Activated effector memory CD4-positive, alpha-beta T cell treated with Interleukin-2 at 50 U/mL for 16 hours (primary cell): ENCODE measurements around the gene RPS6KA2.

Experiments used
- DNase-seq: peaks from one replicate; pipeline ENCODE4 v3.0.0-alpha.2; 2020

Gene RPS6KA2

GRCh38 chr6:166438211-166438861, 188.7 kb downstream of the RPS6KA2 start:
- no peak for DNase-seq

GRCh38 chr6:166437661-166438060, 189.4 kb downstream of the RPS6KA2 start:
- DNase-seq: no peak

GRCh38 chr6:166436195-166437139, 190.6 kb downstream of the RPS6KA2 start:
- no peak for DNase-seq

GRCh38 chr6:166435574-166435973, 191.5 kb downstream of the RPS6KA2 start:
- peak; percentile 29 for DNase-seq

GRCh38 chr6:166434336-166434735, 192.7 kb downstream of the RPS6KA2 start:
- DNase-seq: no peak

GRCh38 chr6:166433096-166433495, 194.0 kb downstream of the RPS6KA2 start:
- DNase-seq: no peak

- no peak for DNase-seq
Observed at GRCh38 chr6:166430269-166430668, 196.8 kb downstream of the RPS6KA2 start.

GRCh38 chr6:166424431-166424830, 202.6 kb downstream of the RPS6KA2 start:
- DNase-seq: no peak

GRCh38 chr6:166423781-166424180, 203.3 kb downstream of the RPS6KA2 start:
- DNase-seq: no peak

- DNase-seq: no peak
Observed at GRCh38 chr6:166423051-166423745, 203.9 kb downstream of the RPS6KA2 start.

- no peak for DNase-seq
Observed at GRCh38 chr6:166422201-166422940, 204.7 kb downstream of the RPS6KA2 start.

- no peak for DNase-seq
Observed at GRCh38 chr6:166420351-166420750, 206.7 kb downstream of the RPS6KA2 start.

GRCh38 chr6:166419717-166420116, 207.3 kb downstream of the RPS6KA2 start:
- no peak for DNase-seq

- DNase-seq: peak; percentile 60
Observed at GRCh38 chr6:166419286-166419685, 207.8 kb downstream of the RPS6KA2 start.

GRCh38 chr6:166418691-166419143, 208.3 kb downstream of the RPS6KA2 start:
- DNase-seq: no peak

- peak; percentile 58 for DNase-seq
Observed at GRCh38 chr6:166417285-166417691, 209.8 kb downstream of the RPS6KA2 start.

GRCh38 chr6:166415833-166416347, 211.2 kb downstream of the RPS6KA2 start:
- no peak for DNase-seq

GRCh38 chr6:166415306-166415705, 211.7 kb downstream of the RPS6KA2 start:
- DNase-seq: peak; percentile 55

GRCh38 chr6:166413491-166413951, 213.5 kb downstream of the RPS6KA2 start:
- no peak for DNase-seq

- no peak for DNase-seq
Observed at GRCh38 chr6:166412911-166413384, 214.1 kb downstream of the RPS6KA2 start.

- DNase-seq: no peak
Observed at GRCh38 chr6:166412156-166412910, 214.7 kb downstream of the RPS6KA2 start.
